ENCODE measurements around the gene HDAC3. TPM values are rescaled to one million over a fixed set of nuclear protein-coding genes. Genes with fewer than 3 reads are reported as not detected.
A peak's percentile ranks its signal among the peaks of the same experiment; 100 is the strongest.

Gene HDAC3
- total and polyA plus RNA-seq, 2 donors (not counting 1 experiment from before 2014, with no cell fraction given) = 85.5 to 94.0 TPM

- Histone ChIP-seq H3K4me3 (ENCODE audit: control extremely low read depth in 1 of 5, extremely low read depth in 1 of 5, insufficient read depth in 1 of 5, low read depth in 2 of 5, low read length in 4 of 5) (no peak overlapping the region), H4K20me1 (ENCODE audit: control insufficient read depth, insufficient read depth, low read length, poor library complexity, severe bottlenecking) (no peaks in the 10 kb centered on the region), H3K27me3 (replicated peaks in 1 of 4; ENCODE audit: control extremely low read depth in 1 of 4, control insufficient read depth in 3 of 4, insufficient read depth in 4 of 4, low read length in 3 of 4) (peaks cover 0 to 18% (median 0%) of the 10 kb centered on the region in 4 experiments), H3K4me2 (replicated peaks; ENCODE audit: low read depth, low read length, poor library complexity, severe bottlenecking) (no peak overlapping the region), H3K79me2 (ENCODE audit: control insufficient read depth, insufficient read depth, low read length) (no peaks in the 10 kb centered on the region), H3K36me3 (replicated peaks in 1 of 2; ENCODE audit: control extremely low read depth in 1 of 2, control insufficient read depth in 1 of 2, extremely low read depth in 1 of 2, insufficient read depth in 2 of 2, low read length in 1 of 2) (no peaks in the 10 kb centered on the region), H3K9me3 (ENCODE audit: control extremely low read depth in 1 of 3, control insufficient read depth in 2 of 3, insufficient read depth in 1 of 3, low read length in 2 of 3) (no peaks in the 10 kb centered on the region), H2AFZ (ENCODE audit: insufficient read depth, low read depth, low read length, poor library complexity, severe bottlenecking) (no peak overlapping the region), H3K4me1 (ENCODE audit: control insufficient read depth in 2 of 2, insufficient read depth in 2 of 2, low read length in 2 of 2) (peaks cover 20 to 23% of the 10 kb centered on the region in 2 donors), H3K27ac (ENCODE audit: low read length in 2 of 2) (no peak overlapping the region), H3K9ac (ENCODE audit: low read length) (no peak overlapping the region)
- Mint-ChIP-seq H3K9me3 (ENCODE audit: insufficient read depth) (no peaks in the 10 kb centered on the region), H3K27ac (no peak overlapping the region), H3K27me3 (peaks cover 5% of the 10 kb centered on the region), H3K4me3 (no peak overlapping the region), H3K4me1 (peaks cover 20% of the 10 kb centered on the region)
- WGBS (ENCODE audit: insufficient coverage) = 96% methylated on average over 16 of the region's 16 CpGs
- no peak for ATAC-seq (ENCODE audit: low read depth)
- TF ChIP-seq EZH2 (IDR thresholded peaks at IDR 0.05; ENCODE audit: borderline replicate concordance, insufficient read depth, low read depth, low read length, poor library complexity, severe bottlenecking) (no peak), CTCF (IDR thresholded peaks at IDR 0.05) (no peak)
- ChIA-PET CTCF (interaction anchor here (0.7 kb wide), 1 partner anchor 15 kb away, joined by 4 read pairs; no protein-coding TSS in a partner anchor), POLR2A (no interaction called here)
- intact Hi-C loops (cut with micrococcal nuclease) = no loop called here
- no peak for DNase-seq
Observed at GRCh38 chr5:141680178-141680577, 43.5 kb upstream of the HDAC3 start.

- Histone ChIP-seq H3K9ac (ENCODE audit: low read length) (no peak overlapping the region), H3K4me3 (ENCODE audit: control extremely low read depth in 1 of 5, extremely low read depth in 1 of 5, insufficient read depth in 1 of 5, low read depth in 2 of 5, low read length in 4 of 5) (no peak overlapping the region), H3K79me2 (ENCODE audit: control insufficient read depth, insufficient read depth, low read length) (no peaks in the 10 kb centered on the region), H2AFZ (ENCODE audit: insufficient read depth, low read depth, low read length, poor library complexity, severe bottlenecking) (no peak overlapping the region), H3K4me1 (ENCODE audit: control insufficient read depth in 2 of 2, insufficient read depth in 2 of 2, low read length in 2 of 2) (peaks cover 6 to 8% of the 10 kb centered on the region in 2 donors), H4K20me1 (ENCODE audit: control insufficient read depth, insufficient read depth, low read length, poor library complexity, severe bottlenecking) (no peaks in the 10 kb centered on the region), H3K27me3 (replicated peaks in 1 of 4; ENCODE audit: control extremely low read depth in 1 of 4, control insufficient read depth in 3 of 4, insufficient read depth in 4 of 4, low read length in 3 of 4) (peaks cover 0 to 14% (median 0%) of the 10 kb centered on the region in 4 experiments), H3K4me2 (replicated peaks; ENCODE audit: low read depth, low read length, poor library complexity, severe bottlenecking) (no peak overlapping the region), H3K27ac (ENCODE audit: low read length in 2 of 2) (no peak overlapping the region), H3K36me3 (replicated peaks in 1 of 2; ENCODE audit: control extremely low read depth in 1 of 2, control insufficient read depth in 1 of 2, extremely low read depth in 1 of 2, insufficient read depth in 2 of 2, low read length in 1 of 2) (no peaks in the 10 kb centered on the region), H3K9me3 (ENCODE audit: control extremely low read depth in 1 of 3, control insufficient read depth in 2 of 3, insufficient read depth in 1 of 3, low read length in 2 of 3) (no peaks in the 10 kb centered on the region)
- ChIA-PET POLR2A (no interaction called here), CTCF (interaction anchor here (0.9 to 1.4 kb wide), 2 partner anchors 8 to 14 kb away, joined by 3 read pairs; no protein-coding TSS in a partner anchor)
- Mint-ChIP-seq H3K27ac (no peak overlapping the region), H3K9me3 (ENCODE audit: insufficient read depth) (no peaks in the 10 kb centered on the region), H3K4me3 (no peak overlapping the region), H3K4me1 (peaks cover 8% of the 10 kb centered on the region), H3K27me3 (peaks cover 5% of the 10 kb centered on the region)
- TF ChIP-seq EZH2 (IDR thresholded peaks at IDR 0.05; ENCODE audit: borderline replicate concordance, insufficient read depth, low read depth, low read length, poor library complexity, severe bottlenecking) = no peak
- peak; percentile 30 for TF ChIP-seq CTCF (IDR thresholded peaks at IDR 0.05)
- intact Hi-C loops (cut with micrococcal nuclease) = no loop called here
- ATAC-seq (ENCODE audit: low read depth) (no peak), DNase-seq (no peak)
Observed at GRCh38 chr5:141677415-141677814, 40.8 kb upstream of the HDAC3 start.

All from B cell (primary cell).